ENCODE data around the gene TVP23C.
"Not testable (repeated sequence)": the region's sequence is repeated elsewhere in the genome, so short reads cannot be mapped to it uniquely, and the experiment has no call there.

Gene TVP23C

DNA sequence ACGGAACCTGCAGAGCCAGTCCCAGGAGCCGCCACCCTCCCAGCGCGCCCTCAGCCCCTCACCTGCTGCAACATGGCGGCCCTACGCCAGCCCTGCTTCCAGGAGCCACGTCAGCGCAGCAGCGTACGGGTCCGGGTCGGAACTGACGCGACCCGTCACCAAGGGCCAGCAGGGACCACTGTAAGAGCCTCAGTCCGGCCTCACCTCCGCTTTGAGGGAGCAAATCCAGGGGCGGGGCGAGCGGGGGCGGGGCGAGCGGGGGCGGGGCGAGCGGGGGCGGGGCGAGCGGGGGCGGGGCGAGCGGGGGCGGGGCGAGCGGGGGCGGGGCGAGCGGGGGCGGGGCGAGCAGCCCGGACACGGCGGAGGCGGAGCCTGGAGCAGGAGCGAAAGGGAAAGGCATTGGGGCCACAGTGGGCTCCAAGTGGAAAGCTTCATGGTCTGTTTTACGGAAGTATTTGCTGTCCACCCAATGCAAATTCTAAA, at the start of gene TVP23C:
Gene TVP23C, minus strand, starts transcription at position 109 of the 483 bp plus-strand sequence. Its CDS starts 35 bp downstream, at position 74.
- DNase-seq = peak; percentile 43

DNA sequence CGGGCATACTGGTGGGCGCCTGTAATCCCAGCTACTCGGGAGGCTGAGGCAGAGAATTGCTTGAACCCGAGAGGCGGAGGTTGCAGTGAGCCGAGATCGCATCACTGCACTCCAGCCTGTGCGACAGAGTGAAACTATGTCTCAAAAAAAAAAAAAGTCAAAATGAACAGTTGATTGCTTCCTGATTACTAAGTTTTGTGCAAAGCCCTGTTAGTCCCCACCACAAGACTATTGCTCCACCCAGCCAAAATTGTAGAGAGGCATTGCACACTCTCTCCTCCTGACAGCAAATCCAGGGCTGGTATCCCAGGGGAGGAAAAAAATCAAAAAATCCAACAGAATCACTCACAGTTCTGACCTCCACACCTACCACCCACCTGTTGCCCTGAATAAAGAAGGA, 29.7 kb upstream of the TVP23C start:
- not testable (repeated sequence) for DNase-seq

DNA sequence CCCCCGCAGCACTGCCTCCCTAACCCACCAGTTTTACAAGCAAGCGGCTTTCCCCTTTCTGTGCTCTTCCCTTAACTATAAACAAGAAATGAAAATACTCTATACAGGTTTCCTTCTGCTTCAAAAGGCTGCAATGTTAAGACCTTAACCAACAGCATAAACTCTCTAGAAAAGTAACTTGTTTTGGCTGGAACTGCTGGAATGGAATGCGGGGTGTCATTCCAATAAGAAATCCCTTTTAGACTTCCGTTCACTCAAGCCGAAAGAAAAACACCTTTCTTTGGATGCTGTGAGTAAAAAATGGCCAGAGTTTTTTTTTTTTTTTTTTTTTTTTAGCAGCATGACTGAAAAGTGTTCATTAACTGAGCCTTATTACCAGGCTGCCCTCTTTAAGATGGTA, 28.7 kb upstream of the TVP23C start:
- DNase-seq = not testable (repeated sequence)

DNA sequence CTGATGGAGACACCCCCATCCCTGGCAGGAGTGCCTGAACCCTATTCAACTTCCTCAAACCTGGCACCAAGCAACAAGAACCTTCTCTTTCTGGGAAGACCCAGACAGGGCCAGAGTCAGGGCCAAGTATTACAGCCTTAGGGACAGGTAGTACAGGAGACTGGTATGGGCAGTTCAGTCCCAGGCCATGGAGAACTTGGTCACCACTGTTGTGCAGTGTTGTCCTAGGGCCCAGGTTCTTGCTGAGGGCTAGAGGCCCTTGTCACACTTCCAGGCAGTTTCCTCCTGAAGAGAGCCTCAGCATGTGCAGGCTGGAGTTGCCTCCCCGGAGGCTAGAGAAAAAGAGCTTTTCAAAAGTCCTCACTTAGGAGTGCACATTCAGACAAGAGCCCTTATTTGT, 27.6 kb upstream of the TVP23C start:
- not testable (repeated sequence) for DNase-seq

DNA sequence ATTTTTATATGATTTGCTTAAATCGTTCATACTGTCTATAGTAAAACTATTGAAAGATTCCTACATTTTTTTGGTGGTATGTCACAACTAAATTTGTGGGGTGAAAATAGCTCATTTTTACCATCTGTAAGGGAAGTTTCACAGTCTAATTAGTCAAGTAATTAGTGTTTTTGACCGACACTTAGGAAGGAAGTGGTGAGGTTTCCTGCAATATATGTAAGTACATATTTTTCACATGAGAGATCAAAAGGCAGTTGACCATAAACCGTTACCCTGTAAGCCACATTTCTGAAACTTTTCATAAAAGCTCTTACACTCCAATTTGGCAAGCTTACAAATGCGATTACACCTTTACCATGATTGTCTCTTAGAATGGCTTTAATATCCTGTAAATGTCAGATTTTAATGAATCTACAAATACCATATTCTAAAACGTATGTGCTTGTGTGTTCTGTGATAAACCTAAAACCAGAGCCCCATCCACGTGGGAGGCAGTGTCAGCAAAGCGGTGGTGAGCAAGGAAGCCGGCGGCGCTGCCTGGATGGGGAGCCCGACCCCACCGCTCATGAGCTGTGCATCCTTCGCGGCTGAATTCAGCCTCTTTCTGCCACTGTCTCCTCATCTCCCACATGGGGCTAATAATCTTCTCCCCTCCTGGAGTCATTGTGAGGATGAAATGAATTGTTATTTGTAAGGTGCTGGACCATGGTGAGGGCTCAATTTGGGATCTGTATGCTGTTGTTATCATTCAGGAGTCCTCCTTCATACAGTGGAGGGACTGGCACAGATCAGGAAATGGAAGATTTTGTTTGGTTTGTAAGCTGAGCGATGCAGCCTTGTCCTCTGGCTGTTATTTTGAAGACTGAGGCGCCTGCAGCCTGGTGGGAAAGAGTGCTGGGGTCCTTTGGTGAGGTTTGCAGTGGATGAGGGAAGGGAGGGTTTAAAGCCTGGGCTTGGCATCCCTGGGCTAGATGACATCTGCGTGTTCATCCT, 26.6 kb upstream of the TVP23C start:
- not testable (repeated sequence) for DNase-seq

DNA sequence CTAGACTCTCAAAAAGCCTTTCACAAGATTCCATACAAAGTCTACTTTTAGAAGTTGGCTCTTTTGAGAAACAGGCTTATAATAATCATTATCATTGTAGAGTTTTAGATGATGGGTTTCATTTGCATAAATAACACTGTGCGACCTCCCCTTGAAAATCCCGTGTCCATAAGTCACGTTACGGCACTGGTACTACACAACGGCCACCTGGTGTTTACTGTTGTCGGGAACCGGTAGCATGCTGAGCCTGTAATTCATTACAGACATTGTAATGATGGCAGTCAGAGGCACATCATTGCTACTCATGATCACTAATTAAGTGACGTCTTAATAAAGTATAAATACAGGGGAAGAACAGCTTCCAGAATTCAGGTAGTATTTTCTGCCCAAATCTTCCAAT, 24.7 kb upstream of the TVP23C start:
- peak; percentile 44 for DNase-seq

DNA sequence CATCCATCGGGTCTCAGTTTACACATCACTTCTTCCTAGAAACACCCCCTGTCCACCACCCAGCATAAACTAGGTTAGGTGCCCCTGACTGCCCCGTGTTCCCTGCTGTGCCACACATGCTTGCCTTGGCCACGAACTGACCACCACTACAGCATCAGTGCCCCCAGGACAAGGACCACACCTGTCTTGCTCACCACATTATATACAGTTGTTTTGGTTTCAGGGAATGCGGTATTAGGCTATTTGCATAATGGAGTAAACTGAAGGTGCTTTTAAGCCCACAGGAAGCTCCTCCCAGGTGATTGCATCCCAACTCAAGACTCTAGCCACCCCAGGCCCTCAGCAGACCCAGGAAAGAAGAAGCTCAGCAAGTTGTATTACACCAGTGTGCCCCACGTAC, 20.0 kb upstream of the TVP23C start:
- DNase-seq = not testable (repeated sequence)

DNA sequence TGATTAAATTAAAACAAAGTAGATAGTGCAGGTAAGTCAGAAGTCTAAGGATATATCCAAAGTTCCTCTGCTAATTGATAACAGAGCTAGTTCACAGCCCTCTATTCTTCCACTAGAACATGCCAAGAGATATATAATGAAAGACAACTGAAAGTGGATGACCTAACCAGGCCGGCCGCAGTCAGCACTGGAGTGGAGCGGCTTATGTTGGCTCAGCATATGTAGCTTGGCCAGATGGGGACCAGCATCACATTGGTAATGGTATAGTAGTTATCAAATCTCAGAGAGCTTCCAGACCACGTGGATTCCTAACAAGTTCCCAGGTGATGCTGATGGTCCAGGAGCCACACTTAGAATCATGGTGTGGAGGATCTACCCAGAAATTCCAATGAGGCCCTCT, 18.2 kb upstream of the TVP23C start:
- DNase-seq = not testable (repeated sequence)

DNA sequence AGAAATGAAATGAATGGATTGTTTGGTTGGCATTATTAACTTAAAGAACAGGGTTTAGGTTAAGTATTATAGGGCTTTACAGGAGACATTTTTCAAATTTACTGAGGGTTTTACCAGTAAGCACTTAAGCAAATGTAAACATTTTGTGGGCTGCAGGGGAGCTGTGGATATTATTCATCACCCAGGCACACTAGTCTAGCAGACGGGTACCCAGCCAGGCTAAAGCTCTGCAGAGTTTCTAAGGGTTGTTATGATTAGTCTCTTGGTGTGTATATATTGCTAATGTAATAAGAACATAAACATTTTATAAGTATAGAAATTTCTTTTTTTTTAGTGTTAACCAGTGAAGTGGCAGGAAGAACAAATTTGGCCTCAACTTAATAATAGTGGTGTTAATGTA, 13.6 kb upstream of the TVP23C start:
- not testable (repeated sequence) for DNase-seq

DNA sequence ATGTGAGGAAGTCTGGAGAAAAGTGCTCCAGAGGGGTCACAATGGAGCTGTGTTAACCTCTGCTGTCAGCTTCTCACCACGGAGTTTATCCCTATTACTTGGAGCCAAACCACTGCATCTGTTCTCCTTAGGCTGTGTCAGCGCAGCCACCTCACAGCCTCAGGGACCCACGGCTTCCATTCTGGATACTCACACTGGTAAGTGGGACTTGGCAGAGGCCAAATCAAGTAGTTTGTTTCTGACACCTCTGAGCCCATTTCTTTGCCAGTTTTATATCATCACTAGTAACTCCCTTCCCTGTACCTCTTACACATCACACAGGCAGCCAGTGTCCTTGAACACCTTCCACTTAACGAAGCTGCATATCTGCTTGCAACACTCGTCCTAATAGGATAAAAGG, 11.4 kb upstream of the TVP23C start:
- not testable (repeated sequence) for DNase-seq

DNA sequence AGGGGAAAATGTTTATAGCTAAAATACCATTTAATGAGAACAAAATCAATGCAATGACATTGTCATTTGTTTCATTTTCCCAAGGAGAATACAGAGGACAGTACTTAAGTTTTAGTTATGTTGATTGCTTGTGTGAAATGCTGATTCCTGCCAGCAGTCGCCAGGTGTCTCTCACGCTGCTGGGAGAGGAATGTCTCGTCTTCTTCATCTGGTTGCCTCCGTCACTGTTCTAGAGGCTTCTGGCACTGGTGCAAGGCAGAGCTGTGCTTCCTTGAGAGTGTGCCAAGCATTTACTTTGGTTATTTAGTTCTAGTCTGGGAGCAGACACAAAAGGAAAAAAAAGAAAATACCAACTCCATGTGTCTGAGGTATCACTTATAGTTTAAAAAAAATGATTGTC, 10.6 kb upstream of the TVP23C start:
- DNase-seq = not testable (repeated sequence)

DNA sequence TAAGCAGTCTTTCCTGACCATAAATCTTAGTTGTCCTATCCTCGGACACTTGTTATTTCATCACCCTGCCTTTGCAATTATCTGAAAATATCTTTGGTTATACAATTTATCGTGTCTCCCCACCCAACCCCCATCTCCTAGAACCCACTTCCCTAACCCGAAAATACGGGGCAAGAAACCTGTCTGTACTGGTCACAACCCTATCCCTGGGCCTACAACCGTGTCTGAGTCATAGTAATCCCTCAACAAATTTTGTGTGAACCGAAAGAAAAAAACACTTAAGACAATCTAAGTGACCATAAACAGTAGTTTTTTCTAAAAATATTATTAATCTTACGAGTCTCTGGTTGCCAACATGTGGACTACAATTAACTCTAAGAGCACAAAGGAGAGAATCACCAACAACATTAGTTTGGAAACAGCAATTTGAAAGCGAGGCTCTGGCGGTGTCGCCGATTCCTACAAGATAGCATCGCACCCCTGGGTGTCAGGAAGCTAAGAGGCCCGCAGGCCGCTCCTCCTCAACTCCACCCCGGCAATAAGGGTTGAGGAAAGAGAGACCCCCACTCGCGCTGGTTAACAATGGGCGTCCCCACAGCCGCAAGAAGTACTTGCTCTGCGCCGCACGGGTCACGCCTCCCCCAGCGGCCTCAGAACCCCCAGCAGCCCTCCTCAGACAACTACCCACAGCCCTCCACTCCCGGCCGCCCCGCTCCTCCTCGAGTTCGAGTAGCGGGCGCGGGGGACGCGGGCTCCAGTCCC, 489 bp downstream of the TVP23C start:
- DNase-seq = not testable (repeated sequence)

DNA sequence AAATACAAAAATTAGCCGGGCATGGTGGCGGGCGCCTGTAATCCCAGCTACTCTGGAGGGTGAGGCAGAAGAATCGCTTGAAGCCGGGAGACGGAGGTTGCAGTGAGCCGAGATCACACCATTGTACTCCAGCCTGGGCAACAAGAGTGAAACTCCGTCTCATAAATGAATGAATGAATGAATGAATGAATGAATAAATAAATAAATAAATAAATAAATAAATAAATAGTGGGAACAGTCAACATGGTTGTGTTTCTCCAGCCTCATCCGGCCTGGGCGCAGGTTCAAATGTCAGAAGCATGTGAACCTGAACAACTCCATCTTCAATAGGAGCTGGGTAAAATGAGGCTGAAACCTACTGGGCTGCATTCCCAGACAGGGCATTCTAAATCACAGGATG, 1.8 kb downstream of the TVP23C start:
- not testable (repeated sequence) for DNase-seq

DNA sequence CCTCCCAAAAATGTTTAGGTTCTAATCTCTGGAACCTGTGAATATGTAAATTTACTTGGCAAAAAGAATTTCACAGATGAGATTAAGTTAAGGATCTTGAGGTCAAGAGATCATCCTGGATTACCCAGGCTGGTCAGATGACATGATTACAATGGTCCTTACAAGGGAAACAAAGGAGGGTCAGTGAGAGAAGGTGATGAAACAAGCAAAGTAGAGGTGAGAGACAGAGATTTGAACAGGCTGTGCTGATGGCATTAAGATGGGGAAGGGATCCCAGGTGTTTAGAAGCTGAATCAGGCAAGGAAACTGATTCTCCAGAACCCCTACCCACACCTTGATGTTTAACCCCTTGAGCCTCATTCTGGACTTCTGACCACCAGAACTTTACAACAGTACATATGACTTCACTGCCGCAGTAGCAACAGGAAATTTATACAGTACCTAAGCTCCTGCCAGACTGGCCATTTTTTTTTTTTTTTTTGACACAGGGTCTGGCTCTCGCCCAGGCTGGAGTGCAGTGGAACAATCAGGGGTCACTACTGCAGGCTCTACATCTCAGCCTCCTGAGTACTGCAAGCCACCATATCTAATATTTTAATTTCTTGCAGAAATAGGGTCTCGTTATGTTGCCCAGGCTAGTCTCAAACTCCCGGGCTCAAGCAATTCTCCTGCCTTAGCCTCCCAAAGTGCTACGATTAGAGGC, 4.7 kb downstream of the TVP23C start:
- not testable (repeated sequence) for DNase-seq

DNA sequence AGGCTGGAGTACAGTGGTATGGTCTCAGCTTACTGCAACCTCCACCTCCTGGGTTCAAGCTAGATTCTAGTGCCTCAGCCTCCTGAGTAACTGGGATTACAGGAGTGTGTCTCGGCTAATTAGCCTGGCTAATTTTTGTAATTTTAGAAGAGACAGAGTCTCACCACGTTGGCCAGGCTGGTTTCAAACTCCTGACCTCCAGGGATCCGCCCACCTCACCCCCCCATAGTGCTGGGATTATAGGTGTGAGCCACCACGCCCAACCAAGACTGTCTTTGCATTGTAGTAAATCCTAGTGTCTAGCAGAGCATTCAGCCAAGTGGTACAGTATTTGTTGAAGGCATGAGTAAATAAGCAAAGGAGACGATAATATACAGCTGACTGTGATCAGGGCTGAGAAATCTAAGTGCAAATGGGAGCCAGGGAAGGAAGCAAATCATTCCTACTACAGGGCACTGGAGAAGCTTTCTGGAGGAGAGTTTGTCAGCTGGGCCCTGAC, 5.9 kb downstream of the TVP23C start:
- not testable (repeated sequence) for DNase-seq

DNA sequence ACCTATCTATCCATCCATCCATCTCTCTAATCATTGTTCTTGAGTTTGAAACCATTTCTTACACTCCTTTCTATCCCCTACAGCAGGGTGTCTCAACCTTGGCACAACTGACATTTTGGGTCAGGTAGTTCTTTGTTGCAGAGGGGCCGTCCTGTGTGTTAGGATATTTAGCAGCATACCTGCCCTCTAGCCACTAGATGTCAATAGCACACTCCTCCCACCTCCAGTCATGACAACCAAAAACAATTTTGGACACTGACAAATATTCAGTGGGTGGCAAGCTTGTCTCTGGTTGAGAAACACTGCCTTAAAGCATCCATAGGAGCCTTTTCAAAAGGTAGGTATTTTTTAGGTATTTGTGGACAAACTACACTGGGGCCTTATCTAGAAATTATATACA, 10.4 kb downstream of the TVP23C start:
- DNase-seq = not testable (repeated sequence)

DNA sequence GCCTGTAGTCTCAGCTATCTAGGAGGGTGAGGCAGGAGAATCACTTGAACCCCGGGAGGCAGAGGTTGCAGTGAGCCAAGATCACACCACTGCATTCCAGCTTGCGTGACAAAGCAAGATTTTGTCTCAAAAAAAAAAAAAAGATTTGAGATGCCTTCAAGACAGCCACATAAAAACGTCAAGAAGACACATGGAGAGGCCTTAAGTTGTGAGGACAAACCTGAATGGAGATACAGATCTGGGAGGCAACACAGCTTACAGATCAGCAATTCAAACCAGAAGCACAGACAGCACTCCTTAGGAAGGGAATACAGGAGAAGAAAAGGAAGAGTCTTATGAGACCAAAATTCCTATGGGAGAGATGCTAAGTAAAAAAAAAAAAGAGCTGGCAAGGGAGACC, 13.7 kb downstream of the TVP23C start:
- DNase-seq = not testable (repeated sequence)

DNA sequence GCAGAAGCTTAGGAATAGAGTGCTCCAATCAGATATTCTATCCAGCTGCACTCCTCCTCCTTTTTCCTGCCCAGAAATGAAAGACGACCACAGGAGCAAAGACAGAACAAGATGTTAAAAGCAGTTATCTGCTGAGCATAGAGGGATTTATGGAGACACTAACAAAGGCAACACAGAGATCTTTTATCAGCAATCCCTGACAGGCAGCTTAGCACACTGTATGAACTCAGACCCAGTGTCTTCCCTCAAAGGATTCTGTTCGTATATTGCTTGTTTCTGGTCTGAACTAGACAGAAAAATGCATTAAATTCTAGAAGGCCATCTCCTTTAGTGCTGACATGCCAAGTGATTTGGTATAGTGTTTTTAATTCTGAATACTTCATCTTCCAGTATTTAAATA, 16.7 kb downstream of the TVP23C start:
- DNase-seq = not testable (repeated sequence)

DNA sequence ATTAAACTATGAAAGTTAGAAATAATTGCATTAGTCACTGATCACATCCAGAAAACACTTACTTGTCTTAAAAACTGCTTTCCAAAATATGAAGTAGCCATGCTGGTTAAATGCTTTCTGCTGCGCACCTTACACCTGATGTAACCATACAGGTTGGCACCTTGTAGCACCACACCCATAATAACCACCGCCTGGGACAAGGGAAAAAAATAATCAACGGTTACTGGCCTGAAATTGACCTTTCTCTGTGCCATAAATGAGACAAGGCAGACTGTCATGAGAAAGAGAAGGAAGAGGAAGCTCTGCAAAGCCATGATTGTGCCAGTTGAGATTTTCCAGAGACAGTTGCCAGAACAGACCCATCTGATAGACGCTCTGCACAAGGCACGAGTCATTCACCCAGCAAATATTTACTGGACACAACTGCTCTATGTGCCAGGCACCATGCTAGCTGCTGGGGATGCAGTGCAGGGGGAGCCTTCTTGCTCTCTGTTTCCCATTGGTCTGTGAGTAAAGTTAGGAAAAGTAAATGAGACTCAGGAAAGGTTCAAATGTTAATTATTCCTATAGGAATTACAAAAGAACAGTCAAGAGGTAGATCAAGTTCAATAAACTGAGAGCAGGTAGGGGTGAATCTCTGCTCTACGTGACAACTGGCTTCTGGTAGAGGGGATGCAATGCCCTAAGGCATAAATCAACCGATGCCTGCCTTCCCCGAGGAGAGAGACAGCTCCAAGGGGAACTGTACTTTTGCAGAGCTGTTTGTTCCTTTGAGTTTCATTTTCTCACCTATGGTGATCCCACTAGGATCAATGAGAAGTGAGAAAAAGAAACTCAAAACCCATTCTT, 22.7 kb downstream of the TVP23C start:
- not testable (repeated sequence) for DNase-seq

DNA sequence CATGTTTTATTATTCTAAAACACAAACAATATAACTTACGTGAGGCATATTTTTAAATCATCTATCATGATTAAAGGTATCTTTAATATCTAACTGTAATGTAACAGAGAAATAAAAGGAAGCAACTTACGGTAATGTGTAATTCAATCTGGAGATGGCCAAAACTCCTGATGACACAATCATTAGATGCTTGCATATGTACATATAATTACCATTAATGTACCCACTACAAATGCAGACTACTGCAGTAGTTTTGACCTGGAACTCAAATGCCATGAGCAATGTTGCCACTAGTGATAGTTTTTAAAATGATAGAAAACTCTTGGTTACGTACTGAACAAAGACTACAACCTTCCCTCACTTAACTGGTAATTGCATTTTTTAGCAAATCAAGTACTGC, 30.2 kb downstream of the TVP23C start:
- not testable (repeated sequence) for DNase-seq

All from NCI-H774 (cell line).